CD4-positive, alpha-beta T cell (primary cell): ENCODE results near the gene PIGL. TPM values are rescaled to one million over a fixed set of nuclear protein-coding genes. Genes with fewer than 3 reads are reported as not detected.

ENCODE experiments used
- ATAC-seq: fragments of 200-7000 bp; cut with Tn5 transposase; one replicate; pipeline ENCODE4 v1.10.0; 2022; ENCODE audit warnings: mild to moderate bottlenecking; ENCODE audit not compliant: poor library complexity
- CTCF ChIA-PET: fragments of 350-600 bp; sonication (Branson Sonifier 250); formaldehyde crosslinking; loops from one replicate; lab custom pipeline; 2021; ENCODE audit warnings: antibody characterized with exemption, inconsistent platforms; lab: Charles Lee
- POLR2A ChIA-PET: fragments of 350-600 bp; sonication (Branson Sonifier 250); formaldehyde crosslinking; loops from one replicate; lab custom pipeline; 2021; ENCODE audit warnings: antibody characterized with exemption, inconsistent platforms; lab: Charles Lee
- DNase-seq, 14 experiments: peaks; one replicate each; pipeline ENCODE4 v3.0.0-alpha.2; 2013 to 2020; ENCODE audit warnings: mixed read lengths in 2 of 14
- H3K27ac ChIP-seq, 2 donors: one replicate each; pipeline versions ENCODE4 v1.5.1 to v1.7.0; 2013; ENCODE audit warnings: low read length in 2 of 2, low read depth in 1 of 2, mild to moderate bottlenecking in 1 of 2
- H3K27me3 ChIP-seq, 2 experiments: 1 replicate in 1 of 2; 2 replicates in 1 of 2; pipeline versions ENCODE4 v1.6.1 to v1.7.0; 2013; ENCODE audit warnings: low read length in 2 of 2, control low read depth in 1 of 2, mild to moderate bottlenecking in 1 of 2, moderate library complexity in 1 of 2; ENCODE audit not compliant: insufficient read depth in 2 of 2, control insufficient read depth in 1 of 2
- H3K36me3 ChIP-seq: one replicate; pipeline ENCODE4 v1.6.1; 2013; ENCODE audit warnings: low read length, control low read depth; ENCODE audit not compliant: insufficient read depth
- H3K4me1 ChIP-seq: one replicate; pipeline ENCODE4 v1.6.1; 2013; ENCODE audit warnings: low read length, control low read depth; ENCODE audit not compliant: insufficient read depth
- H3K4me3 ChIP-seq: one replicate; pipeline ENCODE4 v1.5.1; 2013; ENCODE audit warnings: mild to moderate bottlenecking, low read length, moderate library complexity
- H3K9me3 ChIP-seq, 2 experiments: 1 replicate in 1 of 2; 2 replicates in 1 of 2; pipeline versions ENCODE4 v1.6.1 to v1.7.0; 2013; ENCODE audit warnings: low read length in 2 of 2, mild to moderate bottlenecking in 2 of 2, control low read depth in 1 of 2, moderate library complexity in 1 of 2; ENCODE audit not compliant: control insufficient read depth in 1 of 2, insufficient read depth in 1 of 2
- H3K27ac Mint-ChIP-seq: one replicate; pipeline ENCODE4 v1.8.0; 2020; ENCODE audit warnings: mixed read lengths
- H3K27me3 Mint-ChIP-seq: one replicate; pipeline ENCODE4 v1.8.0; 2021; ENCODE audit warnings: mixed read lengths
- H3K36me3 Mint-ChIP-seq: one replicate; pipeline ENCODE4 v1.8.0; 2021; ENCODE audit warnings: low read depth, mixed read lengths
- H3K4me1 Mint-ChIP-seq: one replicate; pipeline ENCODE4 v1.8.0; 2021; ENCODE audit warnings: low read depth, mixed read lengths
- H3K4me3 Mint-ChIP-seq: one replicate; pipeline ENCODE4 v1.8.0; 2020; ENCODE audit warnings: mild to moderate bottlenecking, mixed read lengths
- H3K9me3 Mint-ChIP-seq: one replicate; pipeline ENCODE4 v1.8.0; 2020; ENCODE audit warnings: mixed read lengths
- CTCF ChIP-seq: fragments of 200-600 bp; IDR thresholded peaks from one replicate; pipeline ENCODE4 v1.8.0; 2022; ENCODE audit warnings: antibody characterized with exemption, mild to moderate bottlenecking
- intact Hi-C, 2 experiments: fragments of 100-400 bp; cut with DNase I in 1 of 2; cut with micrococcal nuclease in 1 of 2; formaldehyde crosslinking; loops; one replicate each; pipeline versions ENCODE4 v1.15.1 to v1.9.0; 2023 to 2025; cut with DNase I, micrococcal nuclease
- total RNA-seq, 174 experiments: library from RNA in 2 of 174; stranded (reverse) in 2 of 174; gene quantifications; one replicate each; pipeline ENCODE4 v1.2.3 and lab custom pipeline; 2021 to 2026

Gene PIGL
- total RNA-seq, 2 experiments from 2014 or later: 48.4 to 49.0 TPM

- ATAC-seq (no peak), DNase-seq (no peak)
- Histone ChIP-seq H3K27me3 (no peaks in the 10 kb centered on the region), H3K9me3 (no peaks in the 10 kb centered on the region), H3K27ac (no peak overlapping the region), H3K4me3 (no peak overlapping the region), H3K36me3 (peaks cover 5% of the 10 kb centered on the region), H3K4me1 (no peaks in the 10 kb centered on the region)
- Mint-ChIP-seq H3K4me3 (no peak overlapping the region), H3K9me3 (no peaks in the 10 kb centered on the region), H3K36me3 (peaks cover 12% of the 10 kb centered on the region), H3K4me1 (no peaks in the 10 kb centered on the region), H3K27me3 (no peaks in the 10 kb centered on the region), H3K27ac (no peak overlapping the region)
- ChIA-PET CTCF (no interaction called here), POLR2A (no interaction called here)
- TF ChIP-seq CTCF: no peak
- intact Hi-C loops: no loop called here
These were observed 121.4 kb downstream of the PIGL start for GRCh38 chr17:16338391-16338790.

- Histone ChIP-seq H3K27ac (no peak overlapping the region), H3K4me3 (no peak overlapping the region), H3K4me1 (no peaks in the 10 kb centered on the region), H3K27me3 (no peaks in the 10 kb centered on the region), H3K9me3 (no peaks in the 10 kb centered on the region), H3K36me3 (peaks cover 8% of the 10 kb centered on the region)
- Mint-ChIP-seq H3K4me3 (no peak overlapping the region), H3K27ac (no peak overlapping the region), H3K27me3 (no peaks in the 10 kb centered on the region), H3K9me3 (no peaks in the 10 kb centered on the region), H3K4me1 (no peaks in the 10 kb centered on the region), H3K36me3 (peaks cover 20% of the 10 kb centered on the region)
- TF ChIP-seq CTCF: no peak
- ATAC-seq (no peak), DNase-seq (no peak)
- CTCF ChIA-PET: no interaction called here
- intact Hi-C loops: no loop called here
- POLR2A ChIA-PET: interaction anchor here (0.6 kb wide), 1 partner anchor 12 kb away, joined by 4 read pairs; no protein-coding TSS in a partner anchor
These were observed 122.4 kb downstream of the PIGL start for GRCh38 chr17:16339402-16339801.

DNA sequence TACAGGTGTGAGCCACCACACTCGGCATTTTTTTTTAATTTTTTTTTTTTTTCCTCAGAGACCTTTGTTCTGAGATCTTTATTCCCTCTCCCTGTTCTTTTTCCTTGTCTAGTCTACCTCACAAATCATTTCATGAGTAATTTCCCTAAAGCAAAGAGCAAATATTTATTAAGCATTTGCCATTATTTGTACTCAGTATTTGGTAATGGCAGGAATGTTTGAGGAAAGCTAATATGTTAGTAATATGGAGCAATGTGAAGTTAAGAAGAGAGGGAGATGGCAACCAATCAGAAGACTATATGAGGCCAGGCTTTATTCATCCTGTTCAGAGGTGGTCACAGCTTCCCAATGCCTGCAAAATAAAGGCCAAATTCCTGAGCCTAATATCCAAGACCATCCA lies 122.9 kb downstream of the PIGL start:
- no peak for TF ChIP-seq CTCF
- Mint-ChIP-seq H3K9me3 (no peaks in the 10 kb centered on the region), H3K27me3 (no peaks in the 10 kb centered on the region), H3K4me1 (no peaks in the 10 kb centered on the region), H3K27ac (no peak overlapping the region), H3K36me3 (peaks cover 22% of the 10 kb centered on the region), H3K4me3 (no peak overlapping the region)
- H3K27me3 ChIP-seq: no peaks in the 10 kb centered on the region
- DNase-seq (no peak), ATAC-seq (no peak)
- no peak overlapping the region for H3K27ac ChIP-seq
- no peaks in the 10 kb centered on the region for H3K4me1 ChIP-seq
- intact Hi-C loops: no loop called here
- POLR2A ChIA-PET: interaction anchor here (0.6 kb wide), 1 partner anchor 12 kb away, joined by 4 read pairs; no protein-coding TSS in a partner anchor
- H3K9me3 ChIP-seq: no peaks in the 10 kb centered on the region
- CTCF ChIA-PET: no interaction called here
- peaks cover 9% of the 10 kb centered on the region for H3K36me3 ChIP-seq
- no peak overlapping the region for H3K4me3 ChIP-seq
